GM11168 (cell line): ENCODE measurements around the gene GFI1.
"Not testable (repeated sequence)": the region's sequence is repeated elsewhere in the genome, so short reads cannot be mapped to it uniquely, and the experiment has no call there.

Experiments used
- in situ Hi-C: fragments of 300-500 bp; cut with MboI; formaldehyde crosslinking; loops from one replicate; pipeline ENCODE4 v1.12.0; 2022; ENCODE audit warnings: low sequenced_read_pairs; ENCODE audit not compliant: unreplicated experiment

Gene GFI1

GRCh38 chr1:92473781-92474495, 12.8 kb downstream of the GFI1 start:
- in situ Hi-C loops, result no loop called here

GRCh38 chr1:92470216-92470615, 16.5 kb downstream of the GFI1 start:
- in situ Hi-C loops, result no loop called here

- in situ Hi-C loops, result no loop called here
Measured at GRCh38 chr1:92466683-92467352, 19.9 kb downstream of the GFI1 start.

GRCh38 chr1:92465256-92465647, 21.5 kb downstream of the GFI1 start:
- in situ Hi-C loops, result no loop called here

DNA sequence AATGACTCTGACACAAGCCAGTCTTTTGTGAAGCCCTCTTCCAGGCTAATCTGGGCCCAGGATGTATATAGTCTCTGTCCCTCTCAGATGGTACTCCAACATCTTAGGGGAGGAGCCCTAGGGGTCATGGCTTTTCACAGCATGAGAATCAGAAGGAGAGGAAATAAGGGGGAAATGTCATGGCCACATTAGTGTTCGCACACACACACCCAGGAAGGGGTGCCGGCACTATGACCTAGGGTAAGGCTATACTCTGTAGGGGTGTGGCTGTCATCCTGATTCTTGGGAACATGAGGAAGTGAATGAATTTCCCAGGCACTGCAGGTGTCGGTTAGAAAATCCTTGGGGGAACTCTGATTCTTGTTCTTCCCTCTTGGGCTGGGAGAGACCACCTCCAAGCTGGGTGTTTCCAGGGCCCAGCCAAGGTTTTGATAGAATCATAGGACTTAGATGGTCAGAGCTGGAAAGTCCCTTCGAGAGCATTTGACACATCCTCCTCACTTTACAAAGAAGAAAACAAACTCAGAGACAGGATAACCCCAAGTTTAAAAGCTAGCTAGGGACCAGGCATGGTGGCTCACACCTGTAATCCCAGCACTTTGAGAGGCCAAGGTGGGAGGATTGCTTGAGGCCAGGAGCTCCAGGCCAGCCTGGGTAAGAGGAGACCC, 22.0 kb downstream of the GFI1 start:
- in situ Hi-C loops, result no loop called here

GRCh38 chr1:92461364-92462097, 25.2 kb downstream of the GFI1 start:
- in situ Hi-C loops, result no loop called here

GRCh38 chr1:92459871-92460320, 26.8 kb downstream of the GFI1 start:
- in situ Hi-C loops, result no loop called here

- in situ Hi-C loops, result no loop called here
Measured at GRCh38 chr1:92458146-92458545, 28.6 kb downstream of the GFI1 start.

DNA sequence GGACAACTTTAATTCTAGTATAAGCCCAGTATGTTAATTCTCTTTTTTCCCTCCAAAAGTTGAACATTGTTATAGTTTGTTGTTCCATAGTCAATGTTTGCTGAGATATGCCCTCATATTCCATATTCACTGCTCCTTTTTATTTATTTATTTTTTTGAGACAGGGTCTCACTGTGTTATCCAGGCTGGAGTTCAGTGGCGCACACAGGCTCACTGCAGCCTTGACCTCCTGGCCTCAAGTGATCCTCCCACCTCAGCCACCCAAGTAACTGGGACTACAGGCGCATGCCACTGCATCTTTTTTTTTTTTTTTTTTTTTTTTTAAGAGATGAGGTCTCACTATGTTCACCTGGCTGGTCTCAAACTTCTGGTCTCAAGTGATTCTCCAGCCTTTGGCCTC, 38.7 kb downstream of the GFI1 start:
- in situ Hi-C loops, result no loop called here

DNA sequence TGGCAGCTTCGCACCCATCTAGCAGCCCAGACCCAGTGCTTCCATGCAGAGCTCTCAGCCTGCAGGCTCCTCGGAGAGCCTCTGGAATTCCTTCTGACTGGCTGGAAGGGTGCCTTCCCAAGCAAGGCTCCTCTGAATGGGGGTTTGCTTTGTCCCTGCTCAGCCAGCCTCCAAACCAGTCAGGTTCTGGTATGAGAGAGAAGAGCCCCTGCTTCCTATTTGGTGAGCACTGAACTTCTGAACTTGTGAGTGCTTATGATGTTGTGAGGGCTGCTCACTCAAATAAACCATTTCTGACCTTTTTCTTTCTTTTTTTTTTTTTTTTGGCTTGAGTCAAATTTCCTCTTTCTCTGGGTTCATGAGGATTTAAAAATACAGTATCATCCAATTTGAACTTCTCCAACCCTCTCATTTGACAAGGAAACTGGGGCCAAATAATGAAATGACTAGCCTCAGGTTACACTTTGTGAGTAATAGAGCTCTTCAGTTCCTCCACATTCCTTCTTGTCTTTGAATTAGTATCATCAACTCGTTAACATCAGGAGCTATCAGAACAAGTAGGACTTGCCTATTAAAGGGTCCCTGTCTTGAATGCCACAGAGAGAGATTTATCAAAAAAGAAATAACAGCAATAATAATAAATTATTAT, 39.6 kb downstream of the GFI1 start:
- in situ Hi-C loops, result no loop called here

DNA sequence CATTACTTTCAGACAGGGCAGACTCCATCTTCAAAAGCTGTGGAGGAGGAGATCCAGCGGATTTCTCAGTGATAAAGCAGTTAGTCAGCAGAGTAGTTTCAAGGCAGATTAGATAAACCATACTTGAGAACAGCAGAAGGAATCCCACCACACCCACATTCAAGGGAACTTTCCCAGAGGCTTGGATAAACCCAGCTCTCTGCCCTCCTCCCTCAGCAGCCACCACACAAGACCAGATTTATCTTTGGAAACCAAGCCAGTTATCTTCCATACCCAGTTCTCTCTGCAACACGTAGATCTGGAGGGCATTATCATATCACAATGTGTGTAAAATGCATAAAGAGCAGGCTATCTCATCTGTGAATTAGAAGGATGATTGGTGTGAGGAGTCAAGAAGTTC, 40.2 kb downstream of the GFI1 start:
- in situ Hi-C loops, result no loop called here

GRCh38 chr1:92445865-92446264, 40.9 kb downstream of the GFI1 start:
- in situ Hi-C loops, result no loop called here

GRCh38 chr1:92444351-92444750, 42.4 kb downstream of the GFI1 start:
- in situ Hi-C loops, result no loop called here

GRCh38 chr1:92443893-92444292, 42.8 kb downstream of the GFI1 start:
- in situ Hi-C loops, result no loop called here

- in situ Hi-C loops, result no loop called here
Measured at GRCh38 chr1:92442351-92442750, 44.4 kb downstream of the GFI1 start.

- in situ Hi-C loops, result no loop called here
Measured at GRCh38 chr1:92441697-92442342, 44.9 kb downstream of the GFI1 start.

DNA sequence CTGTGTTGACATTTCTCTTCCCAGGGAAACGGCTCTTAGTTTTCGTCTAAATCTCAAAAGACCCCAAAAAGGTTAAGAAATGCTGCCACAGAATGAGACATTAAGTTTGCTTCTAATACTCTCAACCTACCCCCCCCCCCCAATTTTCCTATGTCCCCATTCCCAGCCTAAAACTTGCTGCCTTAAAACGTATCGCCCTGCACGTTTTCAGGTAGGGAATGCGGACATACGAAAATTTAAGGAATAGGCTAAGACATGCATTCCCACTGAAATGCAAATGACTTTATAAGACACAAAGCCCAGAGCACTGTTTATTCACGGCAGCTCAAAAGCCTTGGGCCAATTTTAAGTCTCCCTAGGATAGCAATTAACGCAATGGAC, 45.4 kb downstream of the GFI1 start:
- in situ Hi-C loops, result no loop called here

GRCh38 chr1:92439291-92439690, 47.4 kb downstream of the GFI1 start:
- in situ Hi-C loops, result no loop called here

GRCh38 chr1:92434572-92434971, 52.2 kb downstream of the GFI1 start:
- in situ Hi-C loops, result not testable (repeated sequence)

DNA sequence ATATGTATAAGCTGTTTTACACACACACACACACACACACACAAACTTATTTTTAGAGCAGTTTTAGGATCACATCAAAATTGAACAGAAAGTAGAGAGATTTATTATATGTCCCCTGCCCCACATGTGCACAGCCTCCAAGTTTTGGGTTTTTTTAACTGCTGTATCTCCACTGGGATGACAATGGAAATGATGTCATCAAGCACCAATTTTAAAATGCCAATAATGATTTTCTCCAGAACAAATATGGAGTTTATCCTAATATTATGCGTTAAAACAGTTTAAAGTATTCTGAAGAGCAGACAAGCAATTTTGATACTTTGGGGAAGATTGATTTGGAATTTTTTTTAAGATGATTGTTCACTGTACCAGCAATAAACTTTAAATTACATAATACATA, 56.7 kb downstream of the GFI1 start:
- in situ Hi-C loops, result no loop called here
